Limb (tissue), 2 donors: Measurements from ENCODE around the gene PTPRN2.
"Not testable (repeated sequence)": the region's sequence is repeated elsewhere in the genome, so short reads cannot be mapped to it uniquely, and the experiment has no call there.

Experiments
- DNase-seq, 2 donors: peaks; one replicate each; pipeline ENCODE4 v3.0.0-alpha.2; 2016; ENCODE audit errors: extremely low spot score in 2 of 2

PTPRN2 gene

GRCh38 chr7:157896376-157896675, 691.3 kb downstream of the PTPRN2 start:
- not testable (repeated sequence) for DNase-seq

GRCh38 chr7:157895520-157896375, 691.9 kb downstream of the PTPRN2 start:
- no peak for DNase-seq

- not testable (repeated sequence) for DNase-seq
These were observed 692.5 kb downstream of the PTPRN2 start for GRCh38 chr7:157895098-157895497.

- no peak for DNase-seq
These were observed 694.0 kb downstream of the PTPRN2 start for GRCh38 chr7:157893535-157894044.

- DNase-seq, result no peak
These were observed 694.7 kb downstream of the PTPRN2 start for GRCh38 chr7:157892751-157893523.

- no peak for DNase-seq
These were observed 696.7 kb downstream of the PTPRN2 start for GRCh38 chr7:157890921-157891401.

GRCh38 chr7:157889480-157889879, 698.1 kb downstream of the PTPRN2 start:
- no peak for DNase-seq

GRCh38 chr7:157888579-157888978, 699.0 kb downstream of the PTPRN2 start:
- DNase-seq, result no peak

GRCh38 chr7:157887400-157887799, 700.2 kb downstream of the PTPRN2 start:
- no peak for DNase-seq

GRCh38 chr7:157886711-157887110, 700.9 kb downstream of the PTPRN2 start:
- no peak for DNase-seq

- no peak for DNase-seq
These were observed 701.4 kb downstream of the PTPRN2 start for GRCh38 chr7:157886266-157886665.

- DNase-seq, result no peak
These were observed 702.5 kb downstream of the PTPRN2 start for GRCh38 chr7:157885140-157885539.

- DNase-seq, result no peak
These were observed 703.1 kb downstream of the PTPRN2 start for GRCh38 chr7:157884461-157885062.

- no peak for DNase-seq
These were observed 706.4 kb downstream of the PTPRN2 start for GRCh38 chr7:157881048-157881771.

GRCh38 chr7:157879391-157879790, 708.2 kb downstream of the PTPRN2 start:
- no peak for DNase-seq

GRCh38 chr7:157877298-157878090, 710.1 kb downstream of the PTPRN2 start:
- DNase-seq, result no peak

- DNase-seq, result no peak
These were observed 710.9 kb downstream of the PTPRN2 start for GRCh38 chr7:157876469-157877285.

GRCh38 chr7:157875230-157876179, 712.1 kb downstream of the PTPRN2 start:
- DNase-seq, result peak in 1 of 2 donors; percentile 62

- no peak for DNase-seq
These were observed 712.8 kb downstream of the PTPRN2 start for GRCh38 chr7:157874870-157875229.
